Neutrophil (primary cell): ENCODE results near the gene FIGN.

Experiments
- H3K27ac ChIP-seq: fragments of 200-600 bp; sonication (generic); 2 replicates; pipeline ENCODE4 v1.5.1; 2016; ENCODE audit warnings: mild to moderate bottlenecking, moderate library complexity
- H3K27me3 ChIP-seq: fragments of 200-600 bp; sonication (generic); 2 replicates; pipeline ENCODE4 v1.6.0; 2016; ENCODE audit warnings: mild to moderate bottlenecking
- H3K36me3 ChIP-seq: fragments of 200-600 bp; sonication (generic); 2 replicates; pipeline ENCODE4 v1.5.1; 2017
- H3K4me1 ChIP-seq, 2 experiments: fragments of 200-600 bp in 1 of 2; sonication (generic) in 1 of 2; 1 replicate in 1 of 2; 2 replicates in 1 of 2; pipeline versions ENCODE4 v1.5.1 to v1.6.1; 2013 to 2016; ENCODE audit warnings: low read depth in 1 of 2, low read length in 1 of 2, mild to moderate bottlenecking in 1 of 2, moderate library complexity in 1 of 2; ENCODE audit not compliant: control insufficient read depth in 1 of 2, insufficient read depth in 1 of 2
- H3K4me3 ChIP-seq, 2 experiments: fragments of 200-600 bp in 1 of 2; sonication (generic) in 1 of 2; 1 replicate in 1 of 2; 2 replicates in 1 of 2; pipeline ENCODE4 v1.5.1; 2013 to 2016; ENCODE audit warnings: low read depth in 1 of 2, low read length in 1 of 2, mild to moderate bottlenecking in 1 of 2, moderate library complexity in 1 of 2
- H3K9me3 ChIP-seq: fragments of 200-600 bp; sonication (generic); 2 replicates; pipeline ENCODE4 v1.5.1; 2016
- TF ChIP-seq, protein P1 (sequence below): fragments of 200-600 bp; sonication (generic); IDR thresholded peaks from 2 replicates; pipeline ENCODE4 v1.5.1; 2016; ENCODE audit warnings: antibody characterized with exemption

The FIGN gene

DNA sequence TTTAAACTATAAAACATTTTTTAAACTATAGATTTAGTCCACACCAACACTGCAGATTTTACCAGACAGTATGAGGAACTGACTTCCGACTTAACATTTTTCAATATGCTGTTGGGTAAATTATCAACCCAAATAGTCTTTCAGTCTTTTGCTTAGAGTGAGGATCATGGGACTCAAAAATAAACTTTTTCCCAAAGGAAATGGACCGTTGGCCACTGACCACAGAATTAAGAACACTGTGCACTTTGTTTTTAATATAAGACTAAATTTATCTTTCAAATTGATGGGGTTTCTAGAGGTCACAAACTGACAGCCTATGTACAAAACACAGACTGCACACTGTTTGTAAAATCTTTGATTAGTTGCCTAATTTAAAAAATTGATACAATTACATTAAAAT, 44.9 kb downstream of the FIGN start:
- H3K27me3 ChIP-seq, result no peaks in the 10 kb centered on the region
- no peak overlapping the region for H3K27ac ChIP-seq
- H3K36me3 ChIP-seq, result no peaks in the 10 kb centered on the region
- TF ChIP-seq, protein P1, sequence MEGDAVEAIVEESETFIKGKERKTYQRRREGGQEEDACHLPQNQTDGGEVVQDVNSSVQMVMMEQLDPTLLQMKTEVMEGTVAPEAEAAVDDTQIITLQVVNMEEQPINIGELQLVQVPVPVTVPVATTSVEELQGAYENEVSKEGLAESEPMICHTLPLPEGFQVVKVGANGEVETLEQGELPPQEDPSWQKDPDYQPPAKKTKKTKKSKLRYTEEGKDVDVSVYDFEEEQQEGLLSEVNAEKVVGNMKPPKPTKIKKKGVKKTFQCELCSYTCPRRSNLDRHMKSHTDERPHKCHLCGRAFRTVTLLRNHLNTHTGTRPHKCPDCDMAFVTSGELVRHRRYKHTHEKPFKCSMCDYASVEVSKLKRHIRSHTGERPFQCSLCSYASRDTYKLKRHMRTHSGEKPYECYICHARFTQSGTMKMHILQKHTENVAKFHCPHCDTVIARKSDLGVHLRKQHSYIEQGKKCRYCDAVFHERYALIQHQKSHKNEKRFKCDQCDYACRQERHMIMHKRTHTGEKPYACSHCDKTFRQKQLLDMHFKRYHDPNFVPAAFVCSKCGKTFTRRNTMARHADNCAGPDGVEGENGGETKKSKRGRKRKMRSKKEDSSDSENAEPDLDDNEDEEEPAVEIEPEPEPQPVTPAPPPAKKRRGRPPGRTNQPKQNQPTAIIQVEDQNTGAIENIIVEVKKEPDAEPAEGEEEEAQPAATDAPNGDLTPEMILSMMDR, result no peak
- no peaks in the 10 kb centered on the region for H3K9me3 ChIP-seq
- no peak overlapping the region for H3K4me3 ChIP-seq
- no peaks in the 10 kb centered on the region for H3K4me1 ChIP-seq

GRCh38 chr2:163687217-163687616, 48.6 kb downstream of the FIGN start:
- H3K9me3 ChIP-seq, result no peaks in the 10 kb centered on the region
- TF ChIP-seq, protein P1, result no peak
- H3K27ac ChIP-seq, result no peak overlapping the region
- no peaks in the 10 kb centered on the region for H3K36me3 ChIP-seq
- no peak overlapping the region for H3K4me3 ChIP-seq
- no peaks in the 10 kb centered on the region for H3K27me3 ChIP-seq
- H3K4me1 ChIP-seq, result no peaks in the 10 kb centered on the region

DNA sequence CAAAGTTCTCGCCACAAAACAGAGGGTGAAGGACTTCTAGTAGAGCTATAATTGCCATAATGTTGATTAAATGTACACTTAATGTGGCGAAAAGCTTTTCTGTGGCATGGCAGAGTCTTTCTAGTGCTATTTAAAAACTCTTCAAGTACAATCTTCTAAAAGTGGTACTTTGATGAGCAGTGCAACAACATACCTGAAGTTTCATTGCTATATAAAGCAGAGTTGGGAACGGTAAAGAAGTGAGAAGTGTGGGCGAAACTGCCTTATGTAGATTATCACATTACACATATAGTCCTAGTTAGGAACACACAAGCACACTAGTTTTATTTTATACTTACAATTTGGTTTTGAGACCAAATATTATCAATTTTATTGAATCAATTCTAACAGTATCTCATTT, 49.5 kb downstream of the FIGN start:
- H3K27ac ChIP-seq, result no peak overlapping the region
- no peak overlapping the region for H3K4me3 ChIP-seq
- H3K27me3 ChIP-seq, result no peaks in the 10 kb centered on the region
- TF ChIP-seq, protein P1, result no peak
- H3K36me3 ChIP-seq, result no peaks in the 10 kb centered on the region
- no peaks in the 10 kb centered on the region for H3K9me3 ChIP-seq
- no peaks in the 10 kb centered on the region for H3K4me1 ChIP-seq

DNA sequence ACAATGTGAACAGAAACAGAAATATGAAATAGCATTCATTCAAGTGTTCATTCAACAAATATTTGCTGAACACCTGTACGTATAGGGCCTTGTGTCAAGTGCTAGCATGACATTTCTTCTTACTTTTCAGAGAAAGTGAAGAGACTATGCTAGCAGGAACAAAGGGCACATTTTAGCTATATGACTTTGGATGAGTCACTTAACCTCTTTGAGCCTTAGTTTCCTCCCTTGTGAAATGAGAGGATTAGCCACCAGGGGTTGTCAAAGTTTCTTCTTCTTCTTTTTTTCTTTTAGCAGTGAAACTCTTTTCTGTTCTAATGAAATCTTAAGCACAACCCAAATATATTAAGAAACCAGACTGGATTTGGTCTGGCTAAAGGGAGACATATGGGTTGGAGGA, 53.1 kb downstream of the FIGN start:
- Histone ChIP-seq H3K4me1 (no peaks in the 10 kb centered on the region), H3K27me3 (no peaks in the 10 kb centered on the region), H3K4me3 (no peak overlapping the region), H3K9me3 (no peaks in the 10 kb centered on the region), H3K27ac (no peak overlapping the region), H3K36me3 (no peaks in the 10 kb centered on the region)
- TF ChIP-seq, protein P1, result no peak

- H3K27me3 ChIP-seq, result no peaks in the 10 kb centered on the region
- H3K9me3 ChIP-seq, result no peaks in the 10 kb centered on the region
- H3K36me3 ChIP-seq, result no peaks in the 10 kb centered on the region
- no peak overlapping the region for H3K27ac ChIP-seq
- H3K4me3 ChIP-seq, result no peak overlapping the region
- H3K4me1 ChIP-seq, result no peaks in the 10 kb centered on the region
- TF ChIP-seq, protein P1, result no peak
These were observed 54.1 kb downstream of the FIGN start for GRCh38 chr2:163681745-163682144.

DNA sequence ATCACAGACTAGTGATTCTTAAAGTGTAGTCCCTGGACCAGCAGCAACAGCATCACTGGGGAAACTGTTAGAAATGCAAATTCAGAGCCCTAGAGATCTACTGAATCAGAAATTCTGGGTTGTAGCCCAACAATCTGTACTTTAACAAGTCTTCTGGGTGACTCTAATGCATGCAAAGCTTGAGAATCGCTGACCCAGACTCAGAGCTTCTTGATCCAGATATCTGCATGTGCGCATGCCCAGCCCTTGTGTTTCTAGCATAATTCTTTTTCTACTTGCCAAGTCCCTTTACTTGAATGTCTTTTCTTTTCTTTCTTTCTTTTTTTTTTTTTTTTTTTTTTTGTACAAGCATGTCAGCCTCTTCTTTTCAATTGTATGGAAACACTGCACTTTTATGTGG, 60.4 kb downstream of the FIGN start:
- Histone ChIP-seq H3K27ac (no peak overlapping the region), H3K9me3 (no peaks in the 10 kb centered on the region), H3K36me3 (no peaks in the 10 kb centered on the region), H3K4me1 (no peaks in the 10 kb centered on the region), H3K4me3 (no peak overlapping the region), H3K27me3 (no peaks in the 10 kb centered on the region)
- TF ChIP-seq, protein P1, result no peak
